Measurements from ENCODE around the gene C5orf22.
A peak's percentile ranks its signal among the peaks of the same experiment; 100 is the strongest.

Gene C5orf22

GRCh38 chr5:31531888-31532547, at the start of gene C5orf22, which contains the start of gene DROSHA:
C5orf22 (plus strand) TSS chr5:31532301; CDS start chr5:31532393, 92 bp downstream.
DROSHA (minus strand) TSS chr5:31532093; CDS start chr5:31529059, 3,034 bp downstream.
- TF ChIP-seq, protein P1, sequence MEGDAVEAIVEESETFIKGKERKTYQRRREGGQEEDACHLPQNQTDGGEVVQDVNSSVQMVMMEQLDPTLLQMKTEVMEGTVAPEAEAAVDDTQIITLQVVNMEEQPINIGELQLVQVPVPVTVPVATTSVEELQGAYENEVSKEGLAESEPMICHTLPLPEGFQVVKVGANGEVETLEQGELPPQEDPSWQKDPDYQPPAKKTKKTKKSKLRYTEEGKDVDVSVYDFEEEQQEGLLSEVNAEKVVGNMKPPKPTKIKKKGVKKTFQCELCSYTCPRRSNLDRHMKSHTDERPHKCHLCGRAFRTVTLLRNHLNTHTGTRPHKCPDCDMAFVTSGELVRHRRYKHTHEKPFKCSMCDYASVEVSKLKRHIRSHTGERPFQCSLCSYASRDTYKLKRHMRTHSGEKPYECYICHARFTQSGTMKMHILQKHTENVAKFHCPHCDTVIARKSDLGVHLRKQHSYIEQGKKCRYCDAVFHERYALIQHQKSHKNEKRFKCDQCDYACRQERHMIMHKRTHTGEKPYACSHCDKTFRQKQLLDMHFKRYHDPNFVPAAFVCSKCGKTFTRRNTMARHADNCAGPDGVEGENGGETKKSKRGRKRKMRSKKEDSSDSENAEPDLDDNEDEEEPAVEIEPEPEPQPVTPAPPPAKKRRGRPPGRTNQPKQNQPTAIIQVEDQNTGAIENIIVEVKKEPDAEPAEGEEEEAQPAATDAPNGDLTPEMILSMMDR (IDR thresholded peaks at IDR 0.05; ENCODE audit: control insufficient read depth, insufficient read depth, low read depth, low read length, missing control alignments): no peak
- peak; percentile 77 for DNase-seq (ENCODE audit: low read depth)
- H3K4me3 ChIP-seq (ENCODE audit: control insufficient read depth, low read depth, low read length): peak within 1 kb of the TSS; percentile 84

DNA sequence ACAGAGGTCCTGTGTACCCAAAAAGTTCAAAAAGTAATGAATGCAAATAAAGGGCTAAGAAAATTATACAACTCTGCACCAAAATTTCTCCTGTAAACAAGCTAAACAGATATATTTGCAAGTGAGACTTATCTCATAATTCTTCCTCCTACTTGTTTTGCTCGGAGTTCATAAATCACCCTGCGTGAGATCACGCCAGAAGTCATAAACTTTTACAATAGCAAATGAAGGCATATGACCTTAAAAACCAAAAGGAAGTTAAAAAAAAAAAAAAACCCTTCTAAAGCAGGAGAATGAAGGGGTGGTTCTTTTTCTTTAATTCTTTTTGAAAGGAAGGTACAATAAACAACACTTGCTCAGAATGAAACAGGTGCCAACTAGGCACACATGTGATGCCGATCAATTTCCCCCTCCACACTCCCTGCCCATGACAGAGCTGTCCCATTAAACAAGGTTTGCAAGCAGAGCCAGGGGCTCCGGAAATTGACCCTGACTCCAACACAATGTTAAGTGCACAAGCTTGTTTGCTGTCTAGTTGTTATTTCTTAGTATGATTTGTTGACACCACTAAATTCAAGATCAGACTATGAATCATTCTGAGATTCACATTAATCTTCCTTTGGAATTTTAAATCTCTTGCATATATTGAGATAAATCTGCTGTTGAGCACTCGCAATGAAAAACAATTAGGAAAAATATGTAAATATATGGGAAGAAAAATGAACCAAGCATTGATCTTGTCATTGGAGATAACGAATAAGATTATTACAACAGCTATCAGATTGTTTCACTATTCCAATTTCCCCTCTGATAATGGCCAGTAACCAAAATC, 46.5 kb upstream of the C5orf22 start:
- no peak overlapping the region for H3K4me3 ChIP-seq (ENCODE audit: control insufficient read depth, low read depth, low read length)
- no peak for DNase-seq (ENCODE audit: low read depth)
- TF ChIP-seq, protein P1 (IDR thresholded peaks at IDR 0.05; ENCODE audit: control insufficient read depth, insufficient read depth, low read depth, low read length, missing control alignments): no peak

GRCh38 chr5:31486441-31486840, 45.7 kb upstream of the C5orf22 start:
- TF ChIP-seq, protein P1 (IDR thresholded peaks at IDR 0.05; ENCODE audit: control insufficient read depth, insufficient read depth, low read depth, low read length, missing control alignments): no peak
- H3K4me3 ChIP-seq (ENCODE audit: control insufficient read depth, low read depth, low read length): no peak overlapping the region
- DNase-seq (ENCODE audit: low read depth): no peak

- TF ChIP-seq, protein P1 (IDR thresholded peaks at IDR 0.05; ENCODE audit: control insufficient read depth, insufficient read depth, low read depth, low read length, missing control alignments): no peak
- DNase-seq (ENCODE audit: low read depth): no peak
- no peak overlapping the region for H3K4me3 ChIP-seq (ENCODE audit: control insufficient read depth, low read depth, low read length)
Measured at GRCh38 chr5:31487506-31487905, 44.6 kb upstream of the C5orf22 start.

GRCh38 chr5:31492869-31493268, 39.2 kb upstream of the C5orf22 start:
- TF ChIP-seq, protein P1 (IDR thresholded peaks at IDR 0.05; ENCODE audit: control insufficient read depth, insufficient read depth, low read depth, low read length, missing control alignments): no peak
- DNase-seq (ENCODE audit: low read depth): no peak
- H3K4me3 ChIP-seq (ENCODE audit: control insufficient read depth, low read depth, low read length): no peak overlapping the region

GRCh38 chr5:31495336-31495735, 36.8 kb upstream of the C5orf22 start:
- DNase-seq (ENCODE audit: low read depth): no peak
- TF ChIP-seq, protein P1 (IDR thresholded peaks at IDR 0.05; ENCODE audit: control insufficient read depth, insufficient read depth, low read depth, low read length, missing control alignments): no peak
- H3K4me3 ChIP-seq (ENCODE audit: control insufficient read depth, low read depth, low read length): no peak overlapping the region

All from AG09309 (cell line).